ENCODE data around the gene SEL1L3. TPM values are rescaled to one million over a fixed set of nuclear protein-coding genes. Genes with fewer than 3 reads are reported as not detected.

The SEL1L3 gene
- total RNA-seq, 1 experiment from 2014 or later = 31.9 TPM

DNA sequence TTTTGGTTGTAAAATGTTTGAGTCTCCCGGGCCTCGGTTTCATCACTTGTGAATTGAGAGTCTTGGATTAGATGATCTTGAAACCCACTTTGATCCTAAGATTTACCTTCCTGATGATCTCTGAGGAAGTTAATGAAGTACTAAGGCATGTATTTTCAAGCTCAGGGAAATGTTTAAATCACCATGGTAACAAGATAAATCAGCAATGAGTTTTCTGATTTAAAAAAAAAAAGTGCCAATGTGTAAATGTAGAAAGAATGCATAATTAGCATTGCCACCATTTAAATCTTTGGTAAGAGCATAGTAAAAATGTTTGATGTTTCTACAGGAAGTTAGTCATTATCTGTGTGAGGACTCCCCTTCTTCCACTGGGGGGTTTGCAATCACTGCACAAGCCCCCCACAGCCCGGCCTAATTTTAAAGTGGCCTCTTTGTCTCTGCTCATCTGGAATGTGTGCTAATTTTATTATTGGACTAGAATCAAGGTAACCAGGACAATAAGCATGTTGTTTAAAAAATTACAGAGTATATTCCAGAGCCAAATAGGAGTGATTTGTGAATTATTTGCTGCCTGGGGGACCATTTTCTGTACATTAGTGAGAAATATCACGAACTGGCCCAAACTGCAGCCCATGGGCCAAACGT lies 113.5 kb downstream of the SEL1L3 start:
- H3K79me2 ChIP-seq (ENCODE audit: low read length) = no peaks in the 10 kb centered on the region

DNA sequence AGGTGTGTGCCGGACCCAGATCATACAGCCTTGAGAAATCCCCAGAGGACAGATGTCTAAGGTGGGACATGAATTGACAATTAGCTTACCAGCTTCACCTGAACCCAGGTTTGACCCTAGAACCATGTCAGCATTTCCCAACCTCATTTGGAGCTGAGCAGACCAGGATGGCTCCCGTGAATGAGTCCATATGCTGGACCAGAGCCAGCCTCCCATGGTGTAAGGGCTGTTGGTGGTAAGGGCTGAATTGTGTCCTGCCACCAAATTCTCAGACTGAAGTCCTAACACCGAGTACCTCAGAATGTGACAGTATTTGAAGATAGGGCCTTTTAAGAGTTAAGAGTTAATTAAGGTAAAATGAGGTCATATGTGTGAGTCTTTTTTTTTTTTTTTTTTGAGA lies 118.8 kb downstream of the SEL1L3 start:
- H3K4me2 ChIP-seq (ENCODE audit: low read length) = no peak overlapping the region
- no peaks in the 10 kb centered on the region for H3F3A ChIP-seq (ENCODE audit: low read length, unreplicated experiment)
- DNase-seq = no peak
- no peaks in the 10 kb centered on the region for H3K27me3 ChIP-seq (ENCODE audit: low read length)
- no peaks in the 10 kb centered on the region for H3K36me3 ChIP-seq (ENCODE audit: low read depth, low read length)
- no TSS peak for BruUV-seq (replicated peaks)
- no peak overlapping the region for H3K4me3 ChIP-seq (ENCODE audit: low read length)
- H3K27ac ChIP-seq (ENCODE audit: low read length) = no peak overlapping the region
- no peaks in the 10 kb centered on the region for H4K20me1 ChIP-seq (ENCODE audit: low read length)
- ChIA-PET CTCF (no interaction called here), POLR2A (ENCODE audit: unreplicated experiment) (no interaction called here)
- no peak overlapping the region for H3K9ac ChIP-seq (ENCODE audit: low read length)
- TF ChIP-seq EZH2phosphoT487 (IDR thresholded peaks at IDR 0.05; ENCODE audit: borderline replicate concordance, low read length) = no peak
- TF ChIP-seq, protein P1, sequence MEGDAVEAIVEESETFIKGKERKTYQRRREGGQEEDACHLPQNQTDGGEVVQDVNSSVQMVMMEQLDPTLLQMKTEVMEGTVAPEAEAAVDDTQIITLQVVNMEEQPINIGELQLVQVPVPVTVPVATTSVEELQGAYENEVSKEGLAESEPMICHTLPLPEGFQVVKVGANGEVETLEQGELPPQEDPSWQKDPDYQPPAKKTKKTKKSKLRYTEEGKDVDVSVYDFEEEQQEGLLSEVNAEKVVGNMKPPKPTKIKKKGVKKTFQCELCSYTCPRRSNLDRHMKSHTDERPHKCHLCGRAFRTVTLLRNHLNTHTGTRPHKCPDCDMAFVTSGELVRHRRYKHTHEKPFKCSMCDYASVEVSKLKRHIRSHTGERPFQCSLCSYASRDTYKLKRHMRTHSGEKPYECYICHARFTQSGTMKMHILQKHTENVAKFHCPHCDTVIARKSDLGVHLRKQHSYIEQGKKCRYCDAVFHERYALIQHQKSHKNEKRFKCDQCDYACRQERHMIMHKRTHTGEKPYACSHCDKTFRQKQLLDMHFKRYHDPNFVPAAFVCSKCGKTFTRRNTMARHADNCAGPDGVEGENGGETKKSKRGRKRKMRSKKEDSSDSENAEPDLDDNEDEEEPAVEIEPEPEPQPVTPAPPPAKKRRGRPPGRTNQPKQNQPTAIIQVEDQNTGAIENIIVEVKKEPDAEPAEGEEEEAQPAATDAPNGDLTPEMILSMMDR (conservative IDR thresholded peaks at IDR 0.05; ENCODE audit: low read depth, low read length) = no peak
- no peak for TF ChIP-seq EZH2 (IDR thresholded peaks at IDR 0.05; ENCODE audit: low read length, unreplicated experiment)
- H2AFZ ChIP-seq (ENCODE audit: low read length) = no peak overlapping the region
- no peaks in the 10 kb centered on the region for H3K9me3 ChIP-seq (ENCODE audit: low read length)
- no peaks in the 10 kb centered on the region for H3K4me1 ChIP-seq (ENCODE audit: insufficient read depth, low read length)
- intact Hi-C loops (cut with micrococcal nuclease) = no loop called here
- no peaks in the 10 kb centered on the region for H3K79me2 ChIP-seq (ENCODE audit: low read length)
- no peak for ATAC-seq
- no peaks in the 10 kb centered on the region for H3K9me2 ChIP-seq (replicated peaks; ENCODE audit: low read length)

More for the DNA sequence above, 113.5 kb downstream of the SEL1L3 start:
- ChIA-PET CTCF (no interaction called here), POLR2A (ENCODE audit: unreplicated experiment) (no interaction called here)
- H2AFZ ChIP-seq (ENCODE audit: low read length) = no peak overlapping the region
- no peaks in the 10 kb centered on the region for H3K36me3 ChIP-seq (ENCODE audit: low read depth, low read length)
- H4K20me1 ChIP-seq (ENCODE audit: low read length) = no peaks in the 10 kb centered on the region
- no peaks in the 10 kb centered on the region for H3K9me2 ChIP-seq (replicated peaks; ENCODE audit: low read length)
- no peak overlapping the region for H3K27ac ChIP-seq (ENCODE audit: low read length)
- DNase-seq = no peak
- H3K9ac ChIP-seq (ENCODE audit: low read length) = no peak overlapping the region
- no peak for ATAC-seq
- intact Hi-C loops (cut with micrococcal nuclease) = no loop called here
- H3K4me3 ChIP-seq (ENCODE audit: low read length) = no peak overlapping the region
- H3K27me3 ChIP-seq (ENCODE audit: low read length) = no peaks in the 10 kb centered on the region
- TF ChIP-seq EZH2phosphoT487 (IDR thresholded peaks at IDR 0.05; ENCODE audit: borderline replicate concordance, low read length) (no peak), EZH2 (IDR thresholded peaks at IDR 0.05; ENCODE audit: low read length, unreplicated experiment) (no peak)
- TF ChIP-seq, protein P1 (conservative IDR thresholded peaks at IDR 0.05; ENCODE audit: low read depth, low read length) = no peak
- BruUV-seq (replicated peaks) = no TSS peak
- H3K4me2 ChIP-seq (ENCODE audit: low read length) = no peak overlapping the region
- H3K4me1 ChIP-seq (ENCODE audit: insufficient read depth, low read length) = no peaks in the 10 kb centered on the region
- no peaks in the 10 kb centered on the region for H3K9me3 ChIP-seq (ENCODE audit: low read length)
- H3F3A ChIP-seq (ENCODE audit: low read length, unreplicated experiment) = no peaks in the 10 kb centered on the region

DNA sequence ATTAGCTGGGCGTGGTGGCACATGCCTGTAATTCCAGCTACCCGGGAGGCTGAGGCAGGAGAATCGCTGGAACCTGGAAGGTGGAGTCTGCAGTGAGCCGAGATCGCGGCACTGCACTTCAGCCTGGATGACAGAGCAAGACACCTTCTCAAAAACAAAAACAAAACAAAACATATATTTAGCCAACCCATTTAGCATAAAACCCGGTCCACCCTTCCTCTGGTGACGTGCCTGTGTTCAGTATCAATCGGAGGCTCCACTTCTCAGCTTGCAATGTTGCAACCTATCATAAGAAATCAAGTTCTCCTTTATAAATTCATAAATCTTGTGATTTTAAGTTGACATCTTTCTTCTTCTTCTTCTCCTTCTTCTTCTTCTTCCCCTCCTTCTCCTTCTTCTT lies 133.2 kb downstream of the SEL1L3 start:
- Histone ChIP-seq H3K4me2 (ENCODE audit: low read length) (no peak overlapping the region), H3K9me2 (replicated peaks; ENCODE audit: low read length) (no peaks in the 10 kb centered on the region), H3K4me1 (ENCODE audit: insufficient read depth, low read length) (no peaks in the 10 kb centered on the region), H3K9ac (ENCODE audit: low read length) (no peak overlapping the region), H3F3A (ENCODE audit: low read length, unreplicated experiment) (no peaks in the 10 kb centered on the region), H3K9me3 (ENCODE audit: low read length) (no peaks in the 10 kb centered on the region), H3K79me2 (ENCODE audit: low read length) (no peaks in the 10 kb centered on the region), H3K27ac (ENCODE audit: low read length) (no peak overlapping the region), H2AFZ (ENCODE audit: low read length) (no peak overlapping the region), H3K4me3 (ENCODE audit: low read length) (no peak overlapping the region), H4K20me1 (ENCODE audit: low read length) (no peaks in the 10 kb centered on the region), H3K36me3 (ENCODE audit: low read depth, low read length) (no peaks in the 10 kb centered on the region), H3K27me3 (ENCODE audit: low read length) (no peaks in the 10 kb centered on the region)
- no peak for DNase-seq
- intact Hi-C loops (cut with micrococcal nuclease) = no loop called here
- BruUV-seq (replicated peaks) = no TSS peak
- ChIA-PET CTCF (no interaction called here), POLR2A (ENCODE audit: unreplicated experiment) (no interaction called here)
- TF ChIP-seq EZH2phosphoT487 (IDR thresholded peaks at IDR 0.05; ENCODE audit: borderline replicate concordance, low read length) (no peak), EZH2 (IDR thresholded peaks at IDR 0.05; ENCODE audit: low read length, unreplicated experiment) (no peak)
- TF ChIP-seq, protein P1 (conservative IDR thresholded peaks at IDR 0.05; ENCODE audit: low read depth, low read length) = no peak
- ATAC-seq = no peak

Measured in PC-3 (cell line).